AG09309 (cell line): ENCODE results near the gene MTHFD1L.

Experiments
- DNase-seq: peaks from one replicate; pipeline ENCODE4 v3.0.0-alpha.2; 2010; ENCODE audit warnings: low read depth
- H3K4me3 ChIP-seq: 2 replicates; pipeline ENCODE4 v1.5.1; 2011; ENCODE audit warnings: mild to moderate bottlenecking, low read depth, low read length, moderate library complexity; ENCODE audit not compliant: control insufficient read depth
- TF ChIP-seq, protein P1 (sequence below): IDR thresholded peaks from 2 replicates; pipeline ENCODE4 v1.5.1; 2011; ENCODE audit warnings: mild to moderate bottlenecking, low read depth, low read length, inconsistent platforms; ENCODE audit not compliant: insufficient read depth, control insufficient read depth; ENCODE audit errors: missing control alignments

The MTHFD1L gene

DNA sequence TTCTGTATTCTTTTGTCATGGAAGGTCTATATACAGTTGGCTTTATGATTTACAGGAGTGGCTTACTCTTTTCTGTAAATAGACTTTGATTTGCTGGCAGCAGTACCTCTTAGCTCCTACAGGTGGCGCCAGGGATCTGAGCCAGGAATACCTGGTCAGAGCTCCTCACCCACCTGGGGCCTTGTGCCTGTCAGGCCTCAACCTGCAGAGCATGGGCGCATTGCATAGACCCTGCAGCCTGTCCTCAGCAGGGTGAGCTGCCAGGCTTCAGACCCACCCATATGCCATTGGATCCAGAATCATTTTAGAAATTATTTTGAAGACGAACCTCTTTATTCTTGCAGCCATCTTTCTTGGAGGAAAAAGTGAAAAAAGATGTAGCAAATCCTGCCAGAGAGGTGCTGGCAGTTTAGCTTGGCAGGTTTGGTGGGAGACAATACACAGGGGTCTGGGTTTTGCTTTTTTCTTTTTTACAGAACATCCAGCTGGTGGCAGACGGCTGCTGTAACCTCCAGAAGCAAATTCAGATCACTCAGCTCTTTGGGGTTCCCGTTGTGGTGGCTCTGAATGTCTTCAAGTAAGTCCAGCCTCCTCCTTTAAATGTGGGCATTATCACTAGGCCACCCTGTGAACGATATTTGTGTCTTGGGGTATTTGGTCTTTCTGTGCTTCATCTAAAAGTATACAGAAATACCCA is 149.1 kb downstream of the MTHFD1L start:
- no peak overlapping the region for H3K4me3 ChIP-seq
- DNase-seq, result no peak
- TF ChIP-seq, protein P1, sequence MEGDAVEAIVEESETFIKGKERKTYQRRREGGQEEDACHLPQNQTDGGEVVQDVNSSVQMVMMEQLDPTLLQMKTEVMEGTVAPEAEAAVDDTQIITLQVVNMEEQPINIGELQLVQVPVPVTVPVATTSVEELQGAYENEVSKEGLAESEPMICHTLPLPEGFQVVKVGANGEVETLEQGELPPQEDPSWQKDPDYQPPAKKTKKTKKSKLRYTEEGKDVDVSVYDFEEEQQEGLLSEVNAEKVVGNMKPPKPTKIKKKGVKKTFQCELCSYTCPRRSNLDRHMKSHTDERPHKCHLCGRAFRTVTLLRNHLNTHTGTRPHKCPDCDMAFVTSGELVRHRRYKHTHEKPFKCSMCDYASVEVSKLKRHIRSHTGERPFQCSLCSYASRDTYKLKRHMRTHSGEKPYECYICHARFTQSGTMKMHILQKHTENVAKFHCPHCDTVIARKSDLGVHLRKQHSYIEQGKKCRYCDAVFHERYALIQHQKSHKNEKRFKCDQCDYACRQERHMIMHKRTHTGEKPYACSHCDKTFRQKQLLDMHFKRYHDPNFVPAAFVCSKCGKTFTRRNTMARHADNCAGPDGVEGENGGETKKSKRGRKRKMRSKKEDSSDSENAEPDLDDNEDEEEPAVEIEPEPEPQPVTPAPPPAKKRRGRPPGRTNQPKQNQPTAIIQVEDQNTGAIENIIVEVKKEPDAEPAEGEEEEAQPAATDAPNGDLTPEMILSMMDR, result peak; percentile 96

DNA sequence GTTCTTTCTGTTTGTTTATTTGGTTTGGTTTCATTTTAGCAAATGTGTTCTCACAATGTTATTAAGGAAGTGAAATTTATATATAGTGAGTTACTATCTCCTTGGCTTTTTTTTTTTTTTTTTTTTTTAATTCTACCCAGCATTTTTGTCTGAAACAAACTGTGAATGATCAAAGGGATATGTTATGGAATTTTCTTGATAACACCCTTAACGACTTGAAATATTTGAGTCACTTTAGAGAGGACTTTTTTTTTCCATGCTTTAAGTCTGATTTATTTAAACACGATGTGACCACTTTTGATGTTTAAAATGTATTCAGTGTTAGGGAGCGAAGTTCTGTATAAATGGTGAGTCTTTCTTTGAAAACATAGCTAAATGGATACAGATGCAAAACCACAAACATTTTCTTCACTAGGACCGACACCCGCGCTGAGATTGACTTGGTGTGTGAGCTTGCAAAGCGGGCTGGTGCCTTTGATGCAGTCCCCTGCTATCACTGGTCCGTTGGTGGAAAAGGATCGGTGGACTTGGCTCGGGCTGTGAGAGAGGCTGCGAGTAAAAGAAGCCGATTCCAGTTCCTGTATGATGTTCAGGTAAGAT is 149.7 kb downstream of the MTHFD1L start:
- DNase-seq, result no peak
- no peak overlapping the region for H3K4me3 ChIP-seq
- TF ChIP-seq, protein P1, result no peak

DNA sequence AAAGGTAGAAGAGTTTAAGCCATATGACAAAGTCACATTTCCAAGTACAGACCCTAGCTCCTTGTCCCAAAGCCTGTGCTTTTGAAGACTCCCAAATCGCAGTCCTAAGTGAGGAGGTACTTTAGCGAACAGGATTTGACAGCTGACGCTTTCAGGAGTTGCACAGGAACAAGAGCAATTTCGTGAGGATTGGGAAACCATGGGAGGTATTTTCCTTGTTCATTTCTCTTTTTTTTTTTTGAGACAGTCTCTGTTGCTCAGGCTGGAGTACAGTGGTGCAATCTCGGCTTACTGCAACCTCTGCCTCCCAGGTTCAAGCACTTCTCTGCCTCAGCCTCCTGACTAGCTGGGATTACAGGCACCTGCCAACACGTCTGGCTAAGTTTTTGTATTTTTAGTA is 150.6 kb downstream of the MTHFD1L start:
- DNase-seq, result no peak
- TF ChIP-seq, protein P1, result no peak
- no peak overlapping the region for H3K4me3 ChIP-seq

DNA sequence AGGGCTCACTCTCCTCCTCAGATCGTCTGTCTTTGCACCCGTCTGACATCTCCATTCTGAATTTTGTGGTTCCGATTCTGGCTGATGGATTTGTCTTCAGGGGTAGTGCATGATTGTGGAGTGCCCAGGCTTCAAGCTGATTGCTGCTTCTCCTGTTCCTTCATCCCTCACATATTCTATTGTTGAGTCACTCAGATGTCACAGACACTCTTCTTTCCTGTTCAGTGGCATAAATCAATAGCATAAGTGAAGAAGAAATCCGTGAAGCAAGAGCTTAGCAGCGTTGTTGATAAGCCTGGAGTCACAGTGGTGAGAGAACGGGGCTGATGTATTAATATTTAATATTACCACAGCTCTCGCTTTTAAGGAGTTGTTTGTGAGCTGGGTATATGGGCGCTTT is 152.5 kb downstream of the MTHFD1L start:
- TF ChIP-seq, protein P1, result no peak
- DNase-seq, result no peak
- no peak overlapping the region for H3K4me3 ChIP-seq

DNA sequence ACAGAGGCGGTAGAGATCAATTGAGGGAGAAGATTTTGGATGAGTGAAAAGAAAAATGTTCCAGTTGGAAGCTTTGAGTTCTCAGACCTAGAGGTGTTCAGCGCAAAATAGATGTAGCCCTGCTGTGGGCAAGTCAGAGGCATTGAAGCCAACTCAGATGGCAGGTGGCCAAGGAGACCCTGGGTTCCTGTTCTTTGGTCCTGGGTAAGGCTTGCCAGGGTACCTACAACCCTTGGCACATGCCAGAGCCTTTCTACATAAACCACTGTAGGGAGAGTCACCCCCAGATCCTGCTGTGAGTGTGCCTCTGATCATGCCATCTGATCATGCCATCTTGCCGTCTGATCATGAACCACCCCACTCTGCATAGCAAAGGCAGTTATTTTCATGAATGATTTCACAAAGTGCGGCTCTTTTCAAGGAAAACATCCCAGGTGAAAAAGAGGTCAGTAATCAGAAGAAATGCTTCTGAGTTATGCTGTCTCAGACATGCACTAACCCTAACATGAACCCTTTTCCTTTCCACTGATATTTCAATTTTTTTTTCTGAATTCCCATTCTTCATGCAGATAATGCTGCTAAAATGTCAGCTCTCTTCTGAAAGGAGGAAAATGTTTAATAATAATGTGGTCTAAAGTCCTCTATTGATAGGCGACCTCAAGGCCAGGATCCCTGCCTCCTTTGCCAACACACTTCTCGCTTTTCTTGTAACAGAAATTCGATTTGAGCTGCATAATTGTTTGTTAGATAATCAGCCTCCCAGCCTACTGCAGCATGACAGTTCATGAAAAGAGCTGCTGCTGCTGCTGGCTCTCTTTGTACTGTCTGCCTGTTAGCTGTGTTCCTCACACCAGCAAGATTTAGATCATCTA is 153.6 kb downstream of the MTHFD1L start:
- no peak overlapping the region for H3K4me3 ChIP-seq
- TF ChIP-seq, protein P1, result no peak
- DNase-seq, result no peak

DNA sequence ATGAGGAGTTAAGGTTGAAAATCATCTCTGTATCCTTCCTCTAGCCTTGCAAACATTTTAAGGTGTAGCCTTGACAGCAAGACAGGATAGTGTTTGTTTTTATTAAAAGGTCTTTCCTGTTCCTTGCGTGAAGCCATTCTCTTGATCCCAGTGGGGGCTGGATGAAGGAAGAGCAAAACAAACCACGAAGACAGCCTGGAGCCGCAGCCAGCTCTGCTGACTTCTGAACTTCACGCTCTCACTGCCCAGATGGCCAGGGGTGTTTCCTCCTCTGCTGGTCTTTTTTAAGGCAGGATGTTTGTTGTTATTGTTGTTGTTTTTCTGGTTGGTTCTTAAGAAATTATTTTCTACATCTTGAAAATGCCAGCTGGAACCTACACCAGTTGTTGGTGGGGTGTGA is 156.4 kb downstream of the MTHFD1L start:
- no peak overlapping the region for H3K4me3 ChIP-seq
- TF ChIP-seq, protein P1, result no peak
- no peak for DNase-seq
